ENCODE results near the gene HIC1. TPM values are rescaled to one million over a fixed set of nuclear protein-coding genes. Genes with fewer than 3 reads are reported as not detected.

HIC1 gene
- polyA plus RNA-seq, 1 of the 3 experiments (the other 2 are of a cell fraction), result 6.4 TPM

DNA sequence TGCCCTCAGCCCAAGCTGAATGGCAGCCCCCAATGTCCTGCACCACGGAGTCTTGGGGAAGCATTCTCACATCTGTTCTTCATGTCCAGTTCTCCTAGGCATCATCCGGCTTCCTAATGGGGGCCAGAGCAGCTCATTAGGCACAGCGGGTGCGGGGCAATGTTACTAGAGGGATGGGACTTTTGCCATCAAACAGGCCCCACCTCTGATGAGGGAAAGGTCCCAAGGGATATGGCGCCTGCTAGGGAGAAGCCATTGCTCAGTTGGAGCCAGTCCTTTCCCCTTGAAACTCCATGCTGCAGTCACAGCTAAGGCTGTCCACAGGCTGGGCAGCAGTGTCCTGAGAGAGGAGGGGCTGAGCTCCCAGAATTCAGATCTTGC lies 26.7 kb upstream of the HIC1 start:
- Histone ChIP-seq H3K9me2 (no peaks in the 10 kb centered on the region), H3K9ac (no peak overlapping the region), H3K36me3 (replicated peaks in 1 of 2; ENCODE audit: control insufficient read depth in 1 of 2, insufficient read depth in 2 of 2, low read length in 1 of 2) (no peaks in the 10 kb centered on the region), H3F3A (replicated peaks; ENCODE audit: insufficient read depth) (no peaks in the 10 kb centered on the region), H4K20me1 (ENCODE audit: insufficient read depth) (no peaks in the 10 kb centered on the region), H3K79me2 (ENCODE audit: insufficient read depth) (peaks cover 22% of the 10 kb centered on the region), H3K4me1 (ENCODE audit: control insufficient read depth in 1 of 2, insufficient read depth in 2 of 2, low read depth in 1 of 2, low read length in 1 of 2) (peaks cover 5 to 16% of the 10 kb centered on the region in 2 experiments; a peak in 2 of 4 replicates), H3K4me2 (no peak overlapping the region), H2AFZ (ENCODE audit: low read depth) (no peak overlapping the region), H3K9me3 (no peaks in the 10 kb centered on the region), H3K27ac (ENCODE audit: low read depth in 2 of 2, low read length in 1 of 2) (no peak overlapping the region), H3K4me3 (ENCODE audit: low read depth in 2 of 2, low read length in 1 of 2) (no peak overlapping the region), H3K27me3 (ENCODE audit: insufficient read depth) (peaks cover 24% of the 10 kb centered on the region)
- TF ChIP-seq NRF1 (IDR thresholded peaks at IDR 0.05; ENCODE audit: low read depth, low read length), result no peak
- TF ChIP-seq, protein P1, sequence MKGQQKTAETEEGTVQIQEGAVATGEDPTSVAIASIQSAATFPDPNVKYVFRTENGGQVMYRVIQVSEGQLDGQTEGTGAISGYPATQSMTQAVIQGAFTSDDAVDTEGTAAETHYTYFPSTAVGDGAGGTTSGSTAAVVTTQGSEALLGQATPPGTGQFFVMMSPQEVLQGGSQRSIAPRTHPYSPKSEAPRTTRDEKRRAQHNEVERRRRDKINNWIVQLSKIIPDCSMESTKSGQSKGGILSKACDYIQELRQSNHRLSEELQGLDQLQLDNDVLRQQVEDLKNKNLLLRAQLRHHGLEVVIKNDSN (IDR thresholded peaks at IDR 0.05; ENCODE audit: borderline replicate concordance, low read depth), result no peak
- TF ChIP-seq, protein P2, sequence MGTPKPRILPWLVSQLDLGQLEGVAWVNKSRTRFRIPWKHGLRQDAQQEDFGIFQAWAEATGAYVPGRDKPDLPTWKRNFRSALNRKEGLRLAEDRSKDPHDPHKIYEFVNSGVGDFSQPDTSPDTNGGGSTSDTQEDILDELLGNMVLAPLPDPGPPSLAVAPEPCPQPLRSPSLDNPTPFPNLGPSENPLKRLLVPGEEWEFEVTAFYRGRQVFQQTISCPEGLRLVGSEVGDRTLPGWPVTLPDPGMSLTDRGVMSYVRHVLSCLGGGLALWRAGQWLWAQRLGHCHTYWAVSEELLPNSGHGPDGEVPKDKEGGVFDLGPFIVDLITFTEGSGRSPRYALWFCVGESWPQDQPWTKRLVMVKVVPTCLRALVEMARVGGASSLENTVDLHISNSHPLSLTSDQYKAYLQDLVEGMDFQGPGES (IDR thresholded peaks at IDR 0.05; ENCODE audit: low read depth, low read length), result no peak
- TF ChIP-seq YY1 (IDR thresholded peaks at IDR 0.05; ENCODE audit: low read depth), result no peak
- TF ChIP-seq, protein P3, sequence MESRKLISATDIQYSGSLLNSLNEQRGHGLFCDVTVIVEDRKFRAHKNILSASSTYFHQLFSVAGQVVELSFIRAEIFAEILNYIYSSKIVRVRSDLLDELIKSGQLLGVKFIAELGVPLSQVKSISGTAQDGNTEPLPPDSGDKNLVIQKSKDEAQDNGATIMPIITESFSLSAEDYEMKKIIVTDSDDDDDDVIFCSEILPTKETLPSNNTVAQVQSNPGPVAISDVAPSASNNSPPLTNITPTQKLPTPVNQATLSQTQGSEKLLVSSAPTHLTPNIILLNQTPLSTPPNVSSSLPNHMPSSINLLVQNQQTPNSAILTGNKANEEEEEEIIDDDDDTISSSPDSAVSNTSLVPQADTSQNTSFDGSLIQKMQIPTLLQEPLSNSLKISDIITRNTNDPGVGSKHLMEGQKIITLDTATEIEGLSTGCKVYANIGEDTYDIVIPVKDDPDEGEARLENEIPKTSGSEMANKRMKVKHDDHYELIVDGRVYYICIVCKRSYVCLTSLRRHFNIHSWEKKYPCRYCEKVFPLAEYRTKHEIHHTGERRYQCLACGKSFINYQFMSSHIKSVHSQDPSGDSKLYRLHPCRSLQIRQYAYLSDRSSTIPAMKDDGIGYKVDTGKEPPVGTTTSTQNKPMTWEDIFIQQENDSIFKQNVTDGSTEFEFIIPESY (IDR thresholded peaks at IDR 0.05; ENCODE audit: borderline replicate concordance, low read depth), result no peak
- no peak for TF ChIP-seq ELF1 (IDR thresholded peaks at IDR 0.05)
- TF ChIP-seq TAF1 (IDR thresholded peaks at IDR 0.05; ENCODE audit: borderline replicate concordance, low read depth, low read length), result no peak
- TF ChIP-seq, protein P4, sequence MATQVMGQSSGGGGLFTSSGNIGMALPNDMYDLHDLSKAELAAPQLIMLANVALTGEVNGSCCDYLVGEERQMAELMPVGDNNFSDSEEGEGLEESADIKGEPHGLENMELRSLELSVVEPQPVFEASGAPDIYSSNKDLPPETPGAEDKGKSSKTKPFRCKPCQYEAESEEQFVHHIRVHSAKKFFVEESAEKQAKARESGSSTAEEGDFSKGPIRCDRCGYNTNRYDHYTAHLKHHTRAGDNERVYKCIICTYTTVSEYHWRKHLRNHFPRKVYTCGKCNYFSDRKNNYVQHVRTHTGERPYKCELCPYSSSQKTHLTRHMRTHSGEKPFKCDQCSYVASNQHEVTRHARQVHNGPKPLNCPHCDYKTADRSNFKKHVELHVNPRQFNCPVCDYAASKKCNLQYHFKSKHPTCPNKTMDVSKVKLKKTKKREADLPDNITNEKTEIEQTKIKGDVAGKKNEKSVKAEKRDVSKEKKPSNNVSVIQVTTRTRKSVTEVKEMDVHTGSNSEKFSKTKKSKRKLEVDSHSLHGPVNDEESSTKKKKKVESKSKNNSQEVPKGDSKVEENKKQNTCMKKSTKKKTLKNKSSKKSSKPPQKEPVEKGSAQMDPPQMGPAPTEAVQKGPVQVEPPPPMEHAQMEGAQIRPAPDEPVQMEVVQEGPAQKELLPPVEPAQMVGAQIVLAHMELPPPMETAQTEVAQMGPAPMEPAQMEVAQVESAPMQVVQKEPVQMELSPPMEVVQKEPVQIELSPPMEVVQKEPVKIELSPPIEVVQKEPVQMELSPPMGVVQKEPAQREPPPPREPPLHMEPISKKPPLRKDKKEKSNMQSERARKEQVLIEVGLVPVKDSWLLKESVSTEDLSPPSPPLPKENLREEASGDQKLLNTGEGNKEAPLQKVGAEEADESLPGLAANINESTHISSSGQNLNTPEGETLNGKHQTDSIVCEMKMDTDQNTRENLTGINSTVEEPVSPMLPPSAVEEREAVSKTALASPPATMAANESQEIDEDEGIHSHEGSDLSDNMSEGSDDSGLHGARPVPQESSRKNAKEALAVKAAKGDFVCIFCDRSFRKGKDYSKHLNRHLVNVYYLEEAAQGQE (IDR thresholded peaks at IDR 0.05; ENCODE audit: low read depth, low read length), result no peak
- no peak for TF ChIP-seq EP300 (IDR thresholded peaks at IDR 0.05; ENCODE audit: borderline replicate concordance in 1 of 2, low read depth in 1 of 2, low read length in 1 of 2)
- TF ChIP-seq MXI1 (IDR thresholded peaks at IDR 0.05; ENCODE audit: low read depth, low read length), result no peak
- no peak for TF ChIP-seq RCOR1 (IDR thresholded peaks at IDR 0.05; ENCODE audit: low read length)
- no peak for TF ChIP-seq NFIC (IDR thresholded peaks at IDR 0.05; ENCODE audit: borderline replicate concordance)
- no peak for TF ChIP-seq TCF12 (IDR thresholded peaks at IDR 0.05)
- TF ChIP-seq RFX5 (IDR thresholded peaks at IDR 0.05; ENCODE audit: low read length), result no peak
- TF ChIP-seq FOXM1 (IDR thresholded peaks at IDR 0.05; ENCODE audit: low read depth), result no peak
- no peak for TF ChIP-seq JUND (IDR thresholded peaks at IDR 0.05)
- TF ChIP-seq SMC3 (IDR thresholded peaks at IDR 0.05; ENCODE audit: low read depth, low read length), result no peak
- no peak for TF ChIP-seq TEAD4 (IDR thresholded peaks at IDR 0.05; ENCODE audit: borderline replicate concordance, insufficient read depth)
- POLR2A ChIA-PET, result no interaction called here
- CTCF ChIA-PET, result interaction anchor here (0.6 to 8.6 kb wide), 6 partner anchors 8 to 217 kb away, joined by 3 to 197 read pairs (median 8); no protein-coding TSS in a partner anchor
- DNase-seq, result no peak
- WGBS (ENCODE audit: low lambda C conversion rate), result no CpG with 5 or more reads among the region's 5 CpGs

Measured in SK-N-SH (cell line).